ENCODE data around the gene DMRTA2. TPM values are rescaled to one million over a fixed set of nuclear protein-coding genes. Genes with fewer than 3 reads are reported as not detected.

DMRTA2 gene
- total and polyA plus RNA-seq, 9 of the 15 experiments (the other 6 are each of a cell fraction or from before 2014, with no cell fraction given), result not detected

- Histone ChIP-seq H3K4me1 (replicated peaks in 1 of 2; ENCODE audit: control insufficient read depth in 2 of 2, insufficient read depth in 2 of 2, low read length in 2 of 2) (peaks cover 0 to 15% of the 10 kb centered on the region in 2 experiments; a peak in 2 of 5 replicates), H3K79me2 (ENCODE audit: control insufficient read depth, insufficient read depth, low read length) (no peaks in the 10 kb centered on the region), H3K4me3 (no peak overlapping the region), H3K9me3 (replicated peaks; ENCODE audit: control insufficient read depth, insufficient read depth, low read depth, low read length) (no peaks in the 10 kb centered on the region), H3K27ac (ENCODE audit: extremely low read depth, low read depth, low read length) (no peak overlapping the region), H3K36me3 (ENCODE audit: control insufficient read depth, insufficient read depth, low read length) (no peaks in the 10 kb centered on the region), H3K9me1 (ENCODE audit: control insufficient read depth, insufficient read depth, low read length) (no peaks in the 10 kb centered on the region), H3K4me2 (ENCODE audit: insufficient read depth, low read length) (no peak overlapping the region), H3K27me3 (ENCODE audit: control insufficient read depth in 2 of 2, insufficient read depth in 2 of 2, low read length in 2 of 2) (peaks cover 50 to 59% of the 10 kb centered on the region in 2 experiments), H4K20me1 (replicated peaks; ENCODE audit: control insufficient read depth, insufficient read depth, low read length) (no peaks in the 10 kb centered on the region; the same call in 1 of the 2 replicates), H2AFZ (ENCODE audit: low read depth, low read length) (no peak overlapping the region), H3K9ac (ENCODE audit: insufficient read depth in 1 of 2, low read depth in 2 of 2, low read length in 2 of 2) (no peak overlapping the region)
- FAIRE-seq (no peak), DNase-seq (ENCODE audit: extremely low read depth in 1 of 4, low spot score in 3 of 4) (no peak), ATAC-seq (no peak)
- BruUV-seq (replicated peaks), result no TSS peak
- ChIA-PET POLR2A (interaction anchor here (0.6 to 1.2 kb wide), 4 partner anchors 9 to 1528 kb away, joined by 3 read pairs; no protein-coding TSS in a partner anchor), CTCF (ENCODE audit: low intra/inter-chr PET ratio) (no interaction called here)
- TF ChIP-seq NEUROD1 (IDR thresholded peaks at IDR 0.05; ENCODE audit: borderline replicate concordance, low read depth, low read length, partially characterized antibody), result no peak
- TF ChIP-seq SAP30 (IDR thresholded peaks at IDR 0.05; ENCODE audit: borderline replicate concordance, insufficient read depth, low read depth, low read length, poor library complexity, severe bottlenecking), result no peak
- no peak for TF ChIP-seq XRCC5 (IDR thresholded peaks at IDR 0.05; ENCODE audit: low read depth, low read length)
- no peak for TF ChIP-seq BRCA1 (IDR thresholded peaks at IDR 0.05)
- no peak for TF ChIP-seq BRCA1 (CRISPR knock-in tag; IDR thresholded peaks at IDR 0.05)
- TF ChIP-seq POLR2AphosphoS5 (IDR thresholded peaks at IDR 0.05; ENCODE audit: control insufficient read depth, insufficient read depth, low read depth, low read length), result no peak
- no peak for TF ChIP-seq ZNF408 (CRISPR knock-in tag; IDR thresholded peaks at IDR 0.05; ENCODE audit: low read depth)
- TF ChIP-seq EP400 (IDR thresholded peaks at IDR 0.05), result no peak
- no peak for TF ChIP-seq MYNN (IDR thresholded peaks at IDR 0.05)
- TF ChIP-seq MYNN (CRISPR knock-in tag; IDR thresholded peaks at IDR 0.05), result no peak
- no peak for TF ChIP-seq LARP7 (IDR thresholded peaks at IDR 0.05)
- no peak for TF ChIP-seq ZNF668 (CRISPR knock-in tag; IDR thresholded peaks at IDR 0.05)
- in situ Hi-C loops (cut with MboI), result no loop called here
- 3% methylated on average over 5 of the region's 5 CpGs for WGBS (ENCODE audit: insufficient coverage, low coverage, missing lambda C conversion rate)
- intact Hi-C loops (cut with micrococcal nuclease), result no loop called here
These were observed 6.8 kb upstream of the DMRTA2 start for GRCh38 chr1:50430010-50430405.
